Measurements from ENCODE around the gene DACH1.

Gene DACH1

GRCh38 chr13:71610876-71611275, 256.1 kb downstream of the DACH1 start:
- no peak for DNase-seq
- in situ Hi-C loops (cut with MboI; ENCODE audit: low pct_unique_long_range_greater_than_20kb, low sequenced_read_pairs): no loop called here

- in situ Hi-C loops (cut with MboI; ENCODE audit: low pct_unique_long_range_greater_than_20kb, low sequenced_read_pairs): no loop called here
- no peak for DNase-seq
Observed at GRCh38 chr13:71609271-71609670, 257.7 kb downstream of the DACH1 start.

- DNase-seq: no peak
- in situ Hi-C loops (cut with MboI; ENCODE audit: low pct_unique_long_range_greater_than_20kb, low sequenced_read_pairs): no loop called here
Observed at GRCh38 chr13:71607575-71607974, 259.4 kb downstream of the DACH1 start.

GRCh38 chr13:71606818-71607217, 260.2 kb downstream of the DACH1 start:
- in situ Hi-C loops (cut with MboI; ENCODE audit: low pct_unique_long_range_greater_than_20kb, low sequenced_read_pairs): no loop called here
- DNase-seq: no peak

- no peak for DNase-seq
- in situ Hi-C loops (cut with MboI; ENCODE audit: low pct_unique_long_range_greater_than_20kb, low sequenced_read_pairs): no loop called here
Observed at GRCh38 chr13:71605744-71606143, 261.3 kb downstream of the DACH1 start.

GRCh38 chr13:71603255-71603654, 263.7 kb downstream of the DACH1 start:
- DNase-seq: no peak
- in situ Hi-C loops (cut with MboI; ENCODE audit: low pct_unique_long_range_greater_than_20kb, low sequenced_read_pairs): no loop called here

GRCh38 chr13:71602344-71602743, 264.7 kb downstream of the DACH1 start:
- in situ Hi-C loops (cut with MboI; ENCODE audit: low pct_unique_long_range_greater_than_20kb, low sequenced_read_pairs): no loop called here
- no peak for DNase-seq

- in situ Hi-C loops (cut with MboI; ENCODE audit: low pct_unique_long_range_greater_than_20kb, low sequenced_read_pairs): no loop called here
- no peak for DNase-seq
Observed at GRCh38 chr13:71597150-71597549, 269.9 kb downstream of the DACH1 start.

- in situ Hi-C loops (cut with MboI; ENCODE audit: low pct_unique_long_range_greater_than_20kb, low sequenced_read_pairs): no loop called here
- no peak for DNase-seq
Observed at GRCh38 chr13:71596116-71596515, 270.9 kb downstream of the DACH1 start.

GRCh38 chr13:71593566-71593965, 273.4 kb downstream of the DACH1 start:
- in situ Hi-C loops (cut with MboI; ENCODE audit: low pct_unique_long_range_greater_than_20kb, low sequenced_read_pairs): no loop called here
- no peak for DNase-seq

- no peak for DNase-seq
- in situ Hi-C loops (cut with MboI; ENCODE audit: low pct_unique_long_range_greater_than_20kb, low sequenced_read_pairs): no loop called here
Observed at GRCh38 chr13:71591374-71591773, 275.6 kb downstream of the DACH1 start.

- no peak for DNase-seq
- in situ Hi-C loops (cut with MboI; ENCODE audit: low pct_unique_long_range_greater_than_20kb, low sequenced_read_pairs): no loop called here
Observed at GRCh38 chr13:71590654-71591148, 276.3 kb downstream of the DACH1 start.

GRCh38 chr13:71589032-71589431, 278.0 kb downstream of the DACH1 start:
- in situ Hi-C loops (cut with MboI; ENCODE audit: low pct_unique_long_range_greater_than_20kb, low sequenced_read_pairs): no loop called here
- no peak for DNase-seq

GRCh38 chr13:71587817-71588216, 279.2 kb downstream of the DACH1 start:
- in situ Hi-C loops (cut with MboI; ENCODE audit: low pct_unique_long_range_greater_than_20kb, low sequenced_read_pairs): no loop called here
- no peak for DNase-seq

- in situ Hi-C loops (cut with MboI; ENCODE audit: low pct_unique_long_range_greater_than_20kb, low sequenced_read_pairs): no loop called here
Observed at GRCh38 chr13:71587193-71587592, 279.8 kb downstream of the DACH1 start.

GRCh38 chr13:71583581-71583980, 283.4 kb downstream of the DACH1 start:
- in situ Hi-C loops (cut with MboI; ENCODE audit: low pct_unique_long_range_greater_than_20kb, low sequenced_read_pairs): no loop called here
- DNase-seq: no peak

More at GRCh38 chr13:71587193-71587592, 279.8 kb downstream of the DACH1 start:
- no peak for DNase-seq

- in situ Hi-C loops (cut with MboI; ENCODE audit: low pct_unique_long_range_greater_than_20kb, low sequenced_read_pairs): no loop called here
- DNase-seq: no peak
Observed at GRCh38 chr13:71580614-71581013, 286.4 kb downstream of the DACH1 start.

GRCh38 chr13:71578048-71578447, 289.0 kb downstream of the DACH1 start:
- in situ Hi-C loops (cut with MboI; ENCODE audit: low pct_unique_long_range_greater_than_20kb, low sequenced_read_pairs): no loop called here
- no peak for DNase-seq

GRCh38 chr13:71577127-71577526, 289.9 kb downstream of the DACH1 start:
- in situ Hi-C loops (cut with MboI; ENCODE audit: low pct_unique_long_range_greater_than_20kb, low sequenced_read_pairs): no loop called here
- no peak for DNase-seq

- in situ Hi-C loops (cut with MboI; ENCODE audit: low pct_unique_long_range_greater_than_20kb, low sequenced_read_pairs): no loop called here
- DNase-seq: no peak
Observed at GRCh38 chr13:71576571-71576970, 290.4 kb downstream of the DACH1 start.

GRCh38 chr13:71546881-71547280, 320.1 kb downstream of the DACH1 start:
- DNase-seq: no peak
- in situ Hi-C loops (cut with MboI; ENCODE audit: low pct_unique_long_range_greater_than_20kb, low sequenced_read_pairs): no loop called here

- DNase-seq: no peak
- in situ Hi-C loops (cut with MboI; ENCODE audit: low pct_unique_long_range_greater_than_20kb, low sequenced_read_pairs): no loop called here
Observed at GRCh38 chr13:71540098-71540497, 326.9 kb downstream of the DACH1 start.
